ENCODE results near the gene MGME1. TPM values are rescaled to one million over a fixed set of nuclear protein-coding genes. Genes with fewer than 3 reads are reported as not detected.

Gene MGME1
- total and polyA plus RNA-seq, 2 of the 13 experiments (the other 11 are each of a cell fraction or from before 2014, with no cell fraction given): 36.7 to 66.6 TPM

DNA sequence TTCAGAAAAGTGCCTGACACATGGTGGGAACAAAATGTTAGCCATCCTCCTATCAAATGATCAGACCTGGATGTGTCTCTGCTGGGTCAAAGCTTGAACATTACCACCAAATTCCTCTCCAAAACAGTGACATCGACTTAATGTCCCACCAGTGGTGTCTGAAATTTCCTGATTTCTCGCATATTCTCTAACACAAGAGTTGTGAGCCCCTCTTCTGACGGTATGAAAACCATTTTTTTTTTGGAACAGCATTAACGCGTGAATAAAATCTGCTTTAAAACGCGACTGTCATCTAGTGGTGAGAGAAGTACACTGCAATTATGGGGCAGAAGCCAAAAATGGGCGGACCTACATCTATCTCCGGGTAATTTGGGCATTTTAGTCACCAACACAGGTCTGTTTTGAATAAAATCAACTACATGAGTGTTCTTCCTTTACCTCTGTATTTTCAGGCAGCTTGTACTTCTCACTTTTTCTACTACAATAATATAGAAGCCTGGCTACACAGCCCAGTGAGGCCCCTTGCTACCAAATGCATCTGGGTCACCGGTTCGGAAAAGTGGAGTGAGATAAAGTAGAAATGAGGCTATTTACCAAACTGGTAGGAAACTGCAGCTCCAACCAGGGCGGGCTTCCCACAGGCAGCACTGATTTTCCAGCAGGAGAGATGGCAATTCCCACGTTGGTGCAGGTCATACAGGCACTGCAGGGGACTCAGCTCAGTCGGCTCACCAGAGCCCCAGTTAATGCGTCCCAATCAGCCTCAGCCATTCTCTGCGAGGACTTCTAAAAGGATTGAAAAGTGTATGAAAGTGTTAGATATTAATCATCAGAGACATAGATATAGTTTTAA lies 27.4 kb downstream of the MGME1 start:
- peak overlapping the region; percentile 98 for H2AFZ ChIP-seq (ENCODE audit: low read length)
- TF ChIP-seq HDAC2 (CRISPR knock-in tag; IDR thresholded peaks at IDR 0.05) (peak; percentile 57; the same call in 1 of the 2 replicates), ZNF230 (CRISPR knock-in tag; IDR thresholded peaks at IDR 0.05) (no peak), LCORL (IDR thresholded peaks at IDR 0.05) (no peak), LCORL (CRISPR knock-in tag; IDR thresholded peaks at IDR 0.05) (peak; percentile 45; the same call in 1 of the 2 replicates), ZNF292 (CRISPR knock-in tag; IDR thresholded peaks at IDR 0.05; ENCODE audit: borderline replicate concordance, low read depth) (no peak), MAZ (IDR thresholded peaks at IDR 0.05; ENCODE audit: borderline replicate concordance, low read depth, low read length) (0 out of 2 replicates have a peak, but pooled peaks have one; percentile 25), MAZ (CRISPR knock-in tag; IDR thresholded peaks at IDR 0.05; ENCODE audit: low read depth) (no peak), MIER2 (CRISPR knock-in tag; IDR thresholded peaks at IDR 0.05) (0 out of 2 replicates have a peak, but pooled peaks have one; percentile 19), KLF9 (CRISPR knock-in tag; IDR thresholded peaks at IDR 0.05; ENCODE audit: low read depth) (0 out of 2 replicates have a peak, but pooled peaks have one; percentile 51), STAG1 (CRISPR knock-in tag; IDR thresholded peaks at IDR 0.05) (peak; percentile 99), RELA (CRISPR knock-in tag; IDR thresholded peaks at IDR 0.05) (0 out of 2 replicates have a peak, but pooled peaks have one; percentile 59), FOXA3 (CRISPR knock-in tag; IDR thresholded peaks at IDR 0.05) (0 out of 2 replicates have a peak, but pooled peaks have one; percentile 11), ZNF652 (CRISPR knock-in tag; IDR thresholded peaks at IDR 0.05; ENCODE audit: borderline replicate concordance, low read depth) (0 out of 2 replicates have a peak, but pooled peaks have one; percentile 27), TGIF2 (CRISPR knock-in tag; IDR thresholded peaks at IDR 0.05) (0 out of 2 replicates have a peak, but pooled peaks have one; percentile 25), ATF7-NPFF (CRISPR knock-in tag; IDR thresholded peaks at IDR 0.05; ENCODE audit: low read depth) (no peak), ZSCAN25 (CRISPR knock-in tag; IDR thresholded peaks at IDR 0.05) (peak; percentile 58; the same call in 1 of the 2 replicates)
- TF ChIP-seq, protein P1, sequence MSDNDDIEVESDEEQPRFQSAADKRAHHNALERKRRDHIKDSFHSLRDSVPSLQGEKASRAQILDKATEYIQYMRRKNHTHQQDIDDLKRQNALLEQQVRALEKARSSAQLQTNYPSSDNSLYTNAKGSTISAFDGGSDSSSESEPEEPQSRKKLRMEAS (IDR thresholded peaks at IDR 0.05): no peak; the same call in 1 of the 2 replicates
- TF ChIP-seq, protein P2, sequence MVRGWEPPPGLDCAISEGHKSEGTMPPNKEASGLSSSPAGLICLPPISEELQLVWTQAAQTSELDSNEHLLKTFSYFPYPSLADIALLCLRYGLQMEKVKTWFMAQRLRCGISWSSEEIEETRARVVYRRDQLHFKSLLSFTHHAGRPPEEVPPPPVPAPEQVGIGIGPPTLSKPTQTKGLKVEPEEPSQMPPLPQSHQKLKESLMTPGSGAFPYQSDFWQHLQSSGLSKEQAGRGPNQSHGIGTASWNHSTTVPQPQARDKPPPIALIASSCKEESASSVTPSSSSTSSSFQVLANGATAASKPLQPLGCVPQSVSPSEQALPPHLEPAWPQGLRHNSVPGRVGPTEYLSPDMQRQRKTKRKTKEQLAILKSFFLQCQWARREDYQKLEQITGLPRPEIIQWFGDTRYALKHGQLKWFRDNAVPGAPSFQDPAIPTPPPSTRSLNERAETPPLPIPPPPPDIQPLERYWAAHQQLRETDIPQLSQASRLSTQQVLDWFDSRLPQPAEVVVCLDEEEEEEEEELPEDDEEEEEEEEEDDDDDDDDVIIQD (CRISPR knock-in tag; IDR thresholded peaks at IDR 0.05; ENCODE audit: low read depth): 0 out of 2 replicates have a peak, but pooled peaks have one; percentile 67
- TF ChIP-seq, protein P3, sequence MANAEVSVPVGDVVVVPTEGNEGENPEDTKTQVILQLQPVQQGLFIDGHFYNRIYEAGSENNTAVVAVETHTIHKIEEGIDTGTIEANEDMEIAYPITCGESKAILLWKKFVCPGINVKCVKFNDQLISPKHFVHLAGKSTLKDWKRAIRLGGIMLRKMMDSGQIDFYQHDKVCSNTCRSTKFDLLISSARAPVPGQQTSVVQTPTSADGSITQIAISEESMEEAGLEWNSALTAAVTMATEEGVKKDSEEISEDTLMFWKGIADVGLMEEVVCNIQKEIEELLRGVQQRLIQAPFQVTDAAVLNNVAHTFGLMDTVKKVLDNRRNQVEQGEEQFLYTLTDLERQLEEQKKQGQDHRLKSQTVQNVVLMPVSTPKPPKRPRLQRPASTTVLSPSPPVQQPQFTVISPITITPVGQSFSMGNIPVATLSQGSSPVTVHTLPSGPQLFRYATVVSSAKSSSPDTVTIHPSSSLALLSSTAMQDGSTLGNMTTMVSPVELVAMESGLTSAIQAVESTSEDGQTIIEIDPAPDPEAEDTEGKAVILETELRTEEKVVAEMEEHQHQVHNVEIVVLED (CRISPR knock-in tag; IDR thresholded peaks at IDR 0.05; ENCODE audit: borderline replicate concordance): peak; percentile 62
- TF ChIP-seq, protein P4, sequence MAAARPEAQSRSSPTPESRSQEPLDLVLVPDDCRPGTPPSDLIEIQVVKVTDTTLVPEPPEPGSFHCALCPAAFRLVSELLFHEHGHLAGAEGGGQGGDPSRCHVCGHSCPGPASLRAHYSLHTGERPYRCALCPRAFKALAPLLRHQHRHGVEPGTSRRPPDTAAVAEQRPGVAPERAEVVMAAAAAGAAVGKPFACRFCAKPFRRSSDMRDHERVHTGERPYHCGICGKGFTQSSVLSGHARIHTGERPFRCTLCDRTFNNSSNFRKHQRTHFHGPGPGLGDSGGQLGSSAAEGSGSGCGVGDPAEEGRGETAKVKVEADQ (CRISPR knock-in tag; IDR thresholded peaks at IDR 0.05; ENCODE audit: borderline replicate concordance): 0 out of 2 replicates have a peak, but pooled peaks have one; percentile 33

More for the DNA sequence above, 27.4 kb downstream of the MGME1 start:
- Histone ChIP-seq H3K27ac (ENCODE audit: extremely low read length, insufficient read depth, low read length) (no peak overlapping the region), H3K36me3 (replicated peaks in 1 of 2; ENCODE audit: control insufficient read depth in 1 of 2, insufficient read depth in 2 of 2, low read length in 2 of 2) (no peaks in the 10 kb centered on the region), H3K4me2 (ENCODE audit: low read depth, low read length) (peak overlapping the region; percentile 87), H3K4me1 (ENCODE audit: insufficient read depth, low read length) (peaks cover 28% of the 10 kb centered on the region), H3K9ac (ENCODE audit: insufficient read depth, low read depth, low read length) (peak overlapping the region; percentile 45; the same call in 1 of the 2 replicates), H3K27me3 (ENCODE audit: control insufficient read depth in 1 of 2, insufficient read depth in 2 of 2, low read length in 2 of 2) (peaks cover 2 to 23% of the 10 kb centered on the region in 2 experiments; a peak in 1 of 5 replicates), H3K4me3 (replicated peaks in 1 of 3; ENCODE audit: insufficient read depth in 1 of 3, low read depth in 2 of 3, low read length in 3 of 3) (peak overlapping the region in 2 of 3 experiments; percentile 7 to 30; a peak in 2 of 6 replicates), H4K20me1 (ENCODE audit: insufficient read depth, low read length) (no peaks in the 10 kb centered on the region), H3K9me3 (ENCODE audit: low read length) (no peaks in the 10 kb centered on the region), H3K79me2 (ENCODE audit: insufficient read depth, low read length) (no peaks in the 10 kb centered on the region)
- intact Hi-C loops (cut with micrococcal nuclease; ENCODE audit: unreplicated experiment): loop anchor here (1.0 to 5.0 kb wide), 5 partner anchors 29 to 491 kb away; partner anchors contain the start of gene BFSP1
- in situ Hi-C loops (cut with HindIII; ENCODE audit: extremely low pct_ligation_motif_present, low pct_unique_long_range_greater_than_20kb): no loop called here
- DNase-seq (ENCODE audit: low spot score) (peak; percentile 70), FAIRE-seq (peak; percentile 88), ATAC-seq (peak; percentile 72)
- no TSS peak for BruUV-seq (replicated peaks)
- 13% methylated on average over 16 of the region's 16 CpGs for WGBS (ENCODE audit: low lambda C conversion rate)
- ChIA-PET POLR2A (interaction anchor here (0.9 to 1.0 kb wide), 2 partner anchors 29 to 35 kb away, joined by 3 read pairs; no protein-coding TSS in a partner anchor), CTCF (ENCODE audit: low intra/inter-chr PET ratio, low total read pairs) (interaction anchor here (0.9 to 1.5 kb wide), 5 partner anchors 10 to 491 kb away, joined by 4 to 9 read pairs (median 4); no protein-coding TSS in a partner anchor)

Measured in HepG2 (cell line).